Smooth muscle cell (in vitro differentiated cells): ENCODE data around the gene ISCA2. TPM values are rescaled to one million over a fixed set of nuclear protein-coding genes. Genes with fewer than 3 reads are reported as not detected.

Source experiments
- DNase-seq: peaks from one replicate; lab custom pipeline; 2025; ENCODE audit not compliant: unreplicated experiment; lab: John Stamatoyannopoulos, UW
- H2AFZ ChIP-seq: fragments of 200-600 bp; sonication (generic); 2 replicates; pipeline ENCODE4 v1.6.0; 2016; ENCODE audit warnings: antibody characterized with exemption, low read depth, mild to moderate bottlenecking
- H3F3A ChIP-seq: fragments of 200-600 bp; sonication (generic); 2 replicates; pipeline ENCODE4 v1.6.0; 2017; ENCODE audit warnings: antibody characterized with exemption, low read depth
- H3K27ac ChIP-seq: fragments of 200-600 bp; sonication (generic); 2 replicates; pipeline ENCODE4 v1.5.1; 2016; ENCODE audit warnings: low read depth, mild to moderate bottlenecking
- H3K27me3 ChIP-seq: fragments of 200-600 bp; sonication (generic); 2 replicates; pipeline ENCODE4 v1.6.1; 2016; ENCODE audit warnings: low read depth, mild to moderate bottlenecking
- H3K36me3 ChIP-seq: fragments of 200-600 bp; sonication (generic); 2 replicates; pipeline ENCODE4 v1.5.1; 2016; ENCODE audit warnings: low read depth
- H3K4me1 ChIP-seq: fragments of 200-600 bp; sonication (generic); 2 replicates; pipeline ENCODE4 v1.5.1; 2016; ENCODE audit warnings: low read depth
- H3K4me2 ChIP-seq: fragments of 200-600 bp; sonication (generic); 2 replicates; pipeline ENCODE4 v1.6.0; 2016; ENCODE audit warnings: mild to moderate bottlenecking
- H3K4me3 ChIP-seq: fragments of 200-600 bp; sonication (generic); 2 replicates; pipeline ENCODE4 v1.5.1; 2016; ENCODE audit warnings: mild to moderate bottlenecking
- H3K79me2 ChIP-seq: fragments of 200-600 bp; sonication (generic); 2 replicates; pipeline ENCODE4 v1.6.0; 2016; ENCODE audit warnings: low read depth, mild to moderate bottlenecking
- H3K9ac ChIP-seq: fragments of 200-600 bp; sonication (generic); 2 replicates; pipeline ENCODE4 v1.6.0; 2016; ENCODE audit warnings: low read depth
- H3K9me3 ChIP-seq: fragments of 200-600 bp; sonication (generic); replicated peaks from 2 replicates; pipeline ENCODE4 v1.5.1; 2016; ENCODE audit warnings: low read depth
- H4K20me1 ChIP-seq: fragments of 200-600 bp; sonication (generic); 2 replicates; pipeline ENCODE4 v1.6.0; 2016; ENCODE audit warnings: low read depth
- WGBS: methylation state at CpG from one replicate; pipeline ENCODE4 v1.1.7; 2016; ENCODE audit warnings: low lambda C conversion rate; 5-methylcytosine and 5-hydroxymethylcytosine counted together
- polyA plus RNA-seq: library from polyadenylated mRNA; unstranded; fragments of >200 nt; fragmentation: Nextera tagmentation; extraction: Ambion mirVana; gene quantifications from 2 replicates; pipeline ENCODE4 v1.2.1, GENCODE V29; 2016
- total RNA-seq: library from RNA; depleted of rRNA; stranded (reverse); fragments of >200 nt; gene quantifications from 2 replicates; pipeline ENCODE4 v1.2.3, GENCODE V29; 2014
- TF ChIP-seq, protein P1 (sequence below): fragments of 200-600 bp; sonication (generic); IDR thresholded peaks from 2 replicates; pipeline ENCODE4 v1.5.1; 2017; ENCODE audit warnings: borderline replicate concordance, mild to moderate bottlenecking, antibody characterized with exemption; ENCODE audit not compliant: insufficient read depth, poor library complexity, severe bottlenecking

The ISCA2 gene
- total and polyA plus RNA-seq, 2 experiments from 2014 or later: 15.0 to 65.8 TPM

DNA sequence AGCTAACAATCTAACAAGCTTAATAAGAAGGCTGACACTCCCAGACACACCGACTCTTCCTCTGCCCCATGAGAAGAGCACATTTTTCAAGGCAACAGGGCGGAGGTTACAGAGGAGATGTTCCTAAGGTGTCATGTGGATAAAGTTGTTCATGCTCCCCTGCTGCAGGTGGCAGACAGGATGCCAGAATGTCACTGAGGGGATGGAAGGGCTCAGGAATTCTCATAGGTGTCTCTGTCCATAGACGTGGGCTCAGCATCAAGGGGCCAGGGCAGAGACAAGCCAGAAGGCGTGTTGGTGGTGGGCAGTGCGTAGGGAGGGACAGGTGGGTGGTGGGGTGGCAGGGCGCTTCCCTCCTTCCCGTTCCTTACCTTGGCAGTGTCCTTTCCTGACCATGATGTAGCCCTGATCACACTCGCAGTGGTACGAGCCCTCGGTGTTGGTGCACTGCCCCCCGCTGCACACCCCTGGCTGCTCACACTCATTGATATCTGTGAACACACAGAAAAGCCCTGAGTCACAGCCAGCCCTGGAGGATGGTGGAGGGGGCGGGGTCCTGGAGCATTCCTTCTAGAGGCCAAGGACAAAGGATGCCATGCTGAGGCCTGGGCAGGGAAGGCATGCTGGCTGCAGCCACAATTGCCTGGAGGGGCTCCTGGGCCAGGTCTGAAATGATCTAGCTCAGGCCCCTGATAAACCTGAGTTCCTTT is 23.0 kb downstream of the ISCA2 start:
- no peaks in the 10 kb centered on the region for H3K9me3 ChIP-seq
- no peak overlapping the region for H3K27ac ChIP-seq
- DNase-seq: no peak
- H2AFZ ChIP-seq: no peak overlapping the region
- 83% methylated on average over 12 of the region's 12 CpGs for WGBS
- H3F3A ChIP-seq: no peaks in the 10 kb centered on the region
- no peaks in the 10 kb centered on the region for H3K4me1 ChIP-seq
- H3K4me2 ChIP-seq: no peak overlapping the region
- H3K36me3 ChIP-seq: peaks cover 5% of the 10 kb centered on the region
- H4K20me1 ChIP-seq: peaks cover 4% of the 10 kb centered on the region
- no peaks in the 10 kb centered on the region for H3K27me3 ChIP-seq
- no peaks in the 10 kb centered on the region for H3K79me2 ChIP-seq
- no peak overlapping the region for H3K4me3 ChIP-seq
- no peak overlapping the region for H3K9ac ChIP-seq
- TF ChIP-seq, protein P1, sequence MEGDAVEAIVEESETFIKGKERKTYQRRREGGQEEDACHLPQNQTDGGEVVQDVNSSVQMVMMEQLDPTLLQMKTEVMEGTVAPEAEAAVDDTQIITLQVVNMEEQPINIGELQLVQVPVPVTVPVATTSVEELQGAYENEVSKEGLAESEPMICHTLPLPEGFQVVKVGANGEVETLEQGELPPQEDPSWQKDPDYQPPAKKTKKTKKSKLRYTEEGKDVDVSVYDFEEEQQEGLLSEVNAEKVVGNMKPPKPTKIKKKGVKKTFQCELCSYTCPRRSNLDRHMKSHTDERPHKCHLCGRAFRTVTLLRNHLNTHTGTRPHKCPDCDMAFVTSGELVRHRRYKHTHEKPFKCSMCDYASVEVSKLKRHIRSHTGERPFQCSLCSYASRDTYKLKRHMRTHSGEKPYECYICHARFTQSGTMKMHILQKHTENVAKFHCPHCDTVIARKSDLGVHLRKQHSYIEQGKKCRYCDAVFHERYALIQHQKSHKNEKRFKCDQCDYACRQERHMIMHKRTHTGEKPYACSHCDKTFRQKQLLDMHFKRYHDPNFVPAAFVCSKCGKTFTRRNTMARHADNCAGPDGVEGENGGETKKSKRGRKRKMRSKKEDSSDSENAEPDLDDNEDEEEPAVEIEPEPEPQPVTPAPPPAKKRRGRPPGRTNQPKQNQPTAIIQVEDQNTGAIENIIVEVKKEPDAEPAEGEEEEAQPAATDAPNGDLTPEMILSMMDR: no peak

DNA sequence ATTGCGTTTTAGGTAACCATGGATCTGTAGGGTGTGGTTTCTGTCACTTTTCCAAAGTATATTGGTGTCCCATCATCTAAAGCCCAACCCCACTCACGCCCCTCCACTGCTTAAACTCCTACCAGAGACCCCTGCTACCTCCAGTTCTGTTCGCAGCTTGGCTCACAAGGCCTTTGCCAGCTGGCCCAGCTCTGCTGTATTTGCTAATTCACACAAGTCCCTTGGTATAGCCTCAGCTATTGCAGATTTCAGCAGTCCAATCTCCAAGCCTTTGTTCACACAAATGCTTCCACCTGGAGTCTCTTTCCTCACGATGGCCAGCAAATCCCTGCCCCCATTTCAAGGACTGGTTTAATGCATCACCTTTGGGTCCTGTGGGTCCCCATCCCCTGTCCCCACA is 24.2 kb downstream of the ISCA2 start:
- TF ChIP-seq, protein P1: no peak
- H3F3A ChIP-seq: no peaks in the 10 kb centered on the region
- no peak overlapping the region for H3K9ac ChIP-seq
- no peak overlapping the region for H3K4me3 ChIP-seq
- peaks cover 4% of the 10 kb centered on the region for H4K20me1 ChIP-seq
- no peaks in the 10 kb centered on the region for H3K79me2 ChIP-seq
- no peak overlapping the region for H3K4me2 ChIP-seq
- no peaks in the 10 kb centered on the region for H3K9me3 ChIP-seq
- H3K27ac ChIP-seq: no peak overlapping the region
- H3K36me3 ChIP-seq: peaks cover 5% of the 10 kb centered on the region
- H2AFZ ChIP-seq: no peak overlapping the region
- no peaks in the 10 kb centered on the region for H3K4me1 ChIP-seq
- no peaks in the 10 kb centered on the region for H3K27me3 ChIP-seq
- 97% methylated on average over 4 of the region's 4 CpGs for WGBS
- no peak for DNase-seq

DNA sequence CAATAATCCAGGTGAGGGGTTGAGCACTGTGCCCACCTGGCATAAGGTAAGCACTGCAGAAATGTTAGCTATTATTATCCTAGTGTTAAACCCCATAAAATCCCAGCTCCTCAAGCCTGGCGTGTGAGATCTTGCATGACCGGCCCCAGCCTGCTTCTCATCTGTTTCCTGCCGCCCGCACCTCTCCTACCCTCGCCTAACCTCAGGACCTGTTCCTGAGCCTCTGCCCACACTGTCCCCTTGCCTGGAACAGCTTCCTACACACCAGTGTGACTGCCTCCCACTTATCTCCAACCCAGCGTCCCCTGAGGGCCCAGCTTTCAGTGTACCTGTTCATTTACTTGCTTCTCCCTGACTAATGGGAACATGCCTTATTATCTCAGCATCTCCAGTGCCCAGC is 24.7 kb downstream of the ISCA2 start:
- no peak for DNase-seq
- H3K9me3 ChIP-seq: no peaks in the 10 kb centered on the region
- H3K4me2 ChIP-seq: no peak overlapping the region
- WGBS: 81% methylated on average over 6 of the region's 6 CpGs
- no peaks in the 10 kb centered on the region for H3K27me3 ChIP-seq
- H3K79me2 ChIP-seq: no peaks in the 10 kb centered on the region
- H2AFZ ChIP-seq: no peak overlapping the region
- TF ChIP-seq, protein P1: no peak
- H3K4me3 ChIP-seq: no peak overlapping the region
- no peaks in the 10 kb centered on the region for H3K4me1 ChIP-seq
- peaks cover 4% of the 10 kb centered on the region for H4K20me1 ChIP-seq
- no peaks in the 10 kb centered on the region for H3F3A ChIP-seq
- H3K36me3 ChIP-seq: peaks cover 5% of the 10 kb centered on the region
- H3K27ac ChIP-seq: no peak overlapping the region
- H3K9ac ChIP-seq: no peak overlapping the region

DNA sequence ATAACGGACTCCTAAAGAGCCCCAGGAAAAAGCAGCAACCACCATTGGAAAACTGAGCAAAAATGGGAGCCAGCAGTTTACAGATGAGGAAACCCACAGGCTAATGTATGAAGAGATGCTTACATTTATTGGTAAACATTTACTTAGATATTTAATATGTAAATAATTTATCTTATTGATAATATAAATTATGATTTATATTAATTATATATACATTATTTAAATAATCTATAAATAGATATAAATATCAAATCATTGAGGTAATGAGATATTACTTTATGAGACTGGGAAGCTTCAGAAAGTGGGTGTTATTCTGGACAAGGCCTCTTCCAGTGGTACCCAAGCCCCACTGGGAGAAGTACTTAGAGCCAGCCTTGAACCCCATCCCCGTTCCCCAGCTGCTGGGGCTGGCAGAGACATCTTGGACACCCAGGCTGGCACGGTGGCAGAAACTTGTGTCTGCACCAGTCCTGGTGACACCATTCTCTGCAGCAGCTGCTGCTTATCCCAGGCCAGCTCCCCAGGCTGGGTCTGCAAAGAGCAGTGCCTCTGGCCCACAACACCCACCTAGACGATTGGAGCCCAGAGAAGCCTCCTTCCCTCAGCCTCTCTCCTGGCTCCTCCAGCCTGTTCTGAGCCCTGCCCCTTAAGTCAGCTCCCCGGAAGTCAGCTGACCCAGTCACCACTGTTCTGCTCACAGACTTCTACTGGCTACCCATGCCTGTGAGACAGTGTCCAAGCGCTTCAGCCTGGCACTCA is 25.9 kb downstream of the ISCA2 start:
- Histone ChIP-seq H3K4me2 (no peak overlapping the region), H3K9me3 (no peaks in the 10 kb centered on the region), H3K4me3 (no peak overlapping the region), H2AFZ (no peak overlapping the region), H3K4me1 (peaks cover 6% of the 10 kb centered on the region), H3K9ac (no peak overlapping the region), H3K27me3 (no peaks in the 10 kb centered on the region), H3K27ac (no peak overlapping the region), H3K36me3 (no peaks in the 10 kb centered on the region), H3K79me2 (no peaks in the 10 kb centered on the region), H3F3A (no peaks in the 10 kb centered on the region), H4K20me1 (peaks cover 4% of the 10 kb centered on the region)
- 81% methylated on average over 6 of the region's 6 CpGs for WGBS
- DNase-seq: no peak
- TF ChIP-seq, protein P1: no peak
